Type B pancreatic cell (in vitro differentiated cells): ENCODE data around the gene HSD3B7. TPM values are rescaled to one million over a fixed set of nuclear protein-coding genes. Genes with fewer than 3 reads are reported as not detected.

ENCODE experiments used
- DNase-seq: peaks from one replicate; pipeline ENCODE4 v3.0.0; 2021; ENCODE audit warnings: mixed read lengths; ENCODE audit not compliant: unreplicated experiment; ENCODE audit errors: extremely low spot score
- H3K27ac Mint-ChIP-seq: 2 replicates; pipeline ENCODE4 v1.8.0; 2021; ENCODE audit warnings: mild to moderate bottlenecking, mixed read lengths
- H3K27me3 Mint-ChIP-seq: 2 replicates; pipeline ENCODE4 v1.8.0; 2021; ENCODE audit warnings: mixed read lengths
- H3K36me3 Mint-ChIP-seq: 2 replicates; pipeline ENCODE4 v1.8.0; 2021; ENCODE audit warnings: mixed read lengths
- H3K4me1 Mint-ChIP-seq: one replicate; pipeline ENCODE4 v1.8.0; 2021; ENCODE audit warnings: mixed read lengths; ENCODE audit not compliant: unreplicated experiment
- H3K4me3 Mint-ChIP-seq: 2 replicates; pipeline ENCODE4 v1.8.0; 2021; ENCODE audit warnings: mild to moderate bottlenecking, mixed read lengths
- H3K9me3 Mint-ChIP-seq: 2 replicates; pipeline ENCODE4 v1.8.0; 2021; ENCODE audit warnings: mixed read lengths
- total RNA-seq: library from RNA; stranded (reverse); gene quantifications from 2 replicates; pipeline ENCODE4 v1.2.1, GENCODE V29; 2021; ENCODE audit warnings: low replicate concordance
- TF ChIP-seq, protein P1 (sequence below): fragments of 200-600 bp; sonication (generic); conservative IDR thresholded peaks from 2 replicates; pipeline ENCODE4 v1.5.0; 2021; ENCODE audit warnings: antibody characterized with exemption, mild to moderate bottlenecking

The HSD3B7 gene
- total RNA-seq, 1 donor from 2014 or later, result 5.8 TPM

DNA sequence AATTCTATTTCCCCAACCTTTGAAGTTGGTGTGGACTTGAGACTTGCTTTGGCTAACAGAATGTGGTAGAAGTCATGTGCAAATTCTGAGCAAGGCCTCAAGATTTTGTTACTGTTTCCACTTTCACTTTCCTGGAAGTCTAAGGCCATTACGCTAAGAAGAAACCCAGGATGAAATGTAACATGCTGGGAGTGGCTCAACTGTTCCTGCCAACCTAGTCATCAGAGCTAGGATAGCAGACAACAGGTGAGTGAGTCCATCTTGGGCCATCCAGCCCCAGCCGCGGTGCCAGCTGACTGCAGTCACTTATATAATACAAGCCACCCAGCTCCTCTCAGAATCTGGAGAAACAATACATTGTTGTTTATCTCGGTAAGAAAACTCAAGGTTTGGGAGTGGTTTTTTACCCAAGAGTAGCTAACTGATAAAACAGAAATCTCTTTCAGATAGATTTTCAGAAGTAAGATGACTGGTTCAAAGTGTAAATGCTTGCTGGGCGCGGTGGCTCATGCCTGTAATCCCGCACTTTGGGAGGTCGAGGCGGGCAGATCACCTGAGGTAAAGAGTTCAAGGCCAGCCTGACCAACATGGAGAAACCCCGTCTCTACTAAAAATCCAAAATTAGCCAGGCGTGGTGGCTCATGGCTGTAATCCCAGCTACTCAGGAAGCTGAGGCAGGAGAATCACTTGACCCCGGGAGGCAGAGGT is 37.7 kb downstream of the HSD3B7 start:
- Mint-ChIP-seq H3K27ac (no peak overlapping the region), H3K27me3 (no peaks in the 10 kb centered on the region), H3K4me3 (no peak overlapping the region), H3K36me3 (no peaks in the 10 kb centered on the region), H3K4me1 (no peaks in the 10 kb centered on the region), H3K9me3 (no peaks in the 10 kb centered on the region)
- no peak for DNase-seq
- TF ChIP-seq, protein P1, sequence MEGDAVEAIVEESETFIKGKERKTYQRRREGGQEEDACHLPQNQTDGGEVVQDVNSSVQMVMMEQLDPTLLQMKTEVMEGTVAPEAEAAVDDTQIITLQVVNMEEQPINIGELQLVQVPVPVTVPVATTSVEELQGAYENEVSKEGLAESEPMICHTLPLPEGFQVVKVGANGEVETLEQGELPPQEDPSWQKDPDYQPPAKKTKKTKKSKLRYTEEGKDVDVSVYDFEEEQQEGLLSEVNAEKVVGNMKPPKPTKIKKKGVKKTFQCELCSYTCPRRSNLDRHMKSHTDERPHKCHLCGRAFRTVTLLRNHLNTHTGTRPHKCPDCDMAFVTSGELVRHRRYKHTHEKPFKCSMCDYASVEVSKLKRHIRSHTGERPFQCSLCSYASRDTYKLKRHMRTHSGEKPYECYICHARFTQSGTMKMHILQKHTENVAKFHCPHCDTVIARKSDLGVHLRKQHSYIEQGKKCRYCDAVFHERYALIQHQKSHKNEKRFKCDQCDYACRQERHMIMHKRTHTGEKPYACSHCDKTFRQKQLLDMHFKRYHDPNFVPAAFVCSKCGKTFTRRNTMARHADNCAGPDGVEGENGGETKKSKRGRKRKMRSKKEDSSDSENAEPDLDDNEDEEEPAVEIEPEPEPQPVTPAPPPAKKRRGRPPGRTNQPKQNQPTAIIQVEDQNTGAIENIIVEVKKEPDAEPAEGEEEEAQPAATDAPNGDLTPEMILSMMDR, result no peak

DNA sequence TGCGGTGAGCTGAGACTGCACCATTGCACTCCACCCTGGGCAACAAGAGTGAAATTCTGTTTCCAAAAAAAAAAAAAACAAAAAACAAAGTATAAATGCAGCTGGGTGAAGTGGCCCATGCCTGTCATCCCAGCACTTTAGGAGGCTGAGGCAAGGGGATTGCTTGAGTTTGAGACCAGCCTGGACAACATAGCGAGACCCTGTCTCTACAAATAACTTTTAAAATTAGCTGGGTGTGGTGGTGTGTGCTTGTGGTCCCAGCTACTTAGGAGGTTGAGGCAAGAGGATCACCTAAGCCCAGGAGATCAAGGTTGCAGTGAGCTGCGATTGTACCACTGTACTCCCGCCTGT is 38.2 kb downstream of the HSD3B7 start:
- Mint-ChIP-seq H3K27ac (no peak overlapping the region), H3K36me3 (no peaks in the 10 kb centered on the region), H3K4me1 (no peaks in the 10 kb centered on the region), H3K4me3 (no peak overlapping the region), H3K27me3 (no peaks in the 10 kb centered on the region), H3K9me3 (no peaks in the 10 kb centered on the region)
- TF ChIP-seq, protein P1, result no peak
- DNase-seq, result no peak

DNA sequence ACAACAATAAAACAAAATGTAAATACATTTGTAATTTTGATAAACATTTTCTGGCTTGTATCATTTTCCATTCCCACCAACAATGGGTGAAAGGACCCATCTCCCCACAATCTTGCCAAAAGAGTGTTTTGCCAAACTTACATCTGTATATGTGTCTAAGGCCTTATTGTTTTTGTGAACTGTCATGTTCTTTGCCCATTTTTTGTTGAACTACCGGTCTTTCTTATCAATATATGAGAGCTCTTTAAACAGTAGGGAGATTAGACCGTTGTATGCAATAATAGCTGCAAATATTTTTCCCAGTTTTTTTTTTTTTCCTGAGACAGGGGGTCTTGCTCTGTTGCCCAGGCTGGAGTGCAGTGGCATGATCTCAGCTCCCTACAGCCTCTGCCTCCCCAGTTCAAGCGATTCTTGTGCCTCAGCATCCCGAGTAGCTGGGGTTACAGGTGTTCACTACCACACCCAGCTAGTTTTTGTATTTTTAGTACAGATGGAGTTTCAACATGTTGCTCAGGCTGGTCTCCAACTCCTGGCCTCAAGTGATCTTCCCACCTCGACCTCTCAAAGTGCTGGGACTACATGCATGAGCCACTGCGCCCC is 38.7 kb downstream of the HSD3B7 start:
- TF ChIP-seq, protein P1, result no peak
- Mint-ChIP-seq H3K4me1 (no peaks in the 10 kb centered on the region), H3K27me3 (no peaks in the 10 kb centered on the region), H3K27ac (no peak overlapping the region), H3K36me3 (no peaks in the 10 kb centered on the region), H3K9me3 (no peaks in the 10 kb centered on the region), H3K4me3 (no peak overlapping the region)
- DNase-seq, result no peak

DNA sequence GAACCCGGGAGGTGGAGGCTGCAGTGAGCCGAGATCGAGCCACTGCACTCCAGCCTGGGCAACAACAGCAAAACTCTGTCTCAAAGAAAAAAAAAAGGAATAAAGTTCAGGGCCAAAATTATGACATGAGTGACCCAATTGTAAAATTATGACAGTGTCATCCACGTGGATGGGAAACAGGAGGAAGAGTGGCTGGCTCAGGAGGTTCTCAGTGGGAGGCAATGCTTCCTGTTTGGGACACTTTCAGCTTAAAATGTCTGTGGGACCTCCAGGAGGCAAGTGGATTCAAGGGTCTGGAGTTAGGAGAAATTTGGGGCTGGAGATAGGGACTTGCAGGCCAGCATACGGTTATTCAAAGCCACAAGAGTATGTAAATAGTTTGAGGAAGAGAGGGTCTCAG is 40.3 kb downstream of the HSD3B7 start:
- Mint-ChIP-seq H3K27me3 (no peaks in the 10 kb centered on the region), H3K27ac (no peak overlapping the region), H3K4me3 (no peak overlapping the region), H3K9me3 (no peaks in the 10 kb centered on the region), H3K4me1 (no peaks in the 10 kb centered on the region), H3K36me3 (no peaks in the 10 kb centered on the region)
- TF ChIP-seq, protein P1, result no peak
- DNase-seq, result no peak

DNA sequence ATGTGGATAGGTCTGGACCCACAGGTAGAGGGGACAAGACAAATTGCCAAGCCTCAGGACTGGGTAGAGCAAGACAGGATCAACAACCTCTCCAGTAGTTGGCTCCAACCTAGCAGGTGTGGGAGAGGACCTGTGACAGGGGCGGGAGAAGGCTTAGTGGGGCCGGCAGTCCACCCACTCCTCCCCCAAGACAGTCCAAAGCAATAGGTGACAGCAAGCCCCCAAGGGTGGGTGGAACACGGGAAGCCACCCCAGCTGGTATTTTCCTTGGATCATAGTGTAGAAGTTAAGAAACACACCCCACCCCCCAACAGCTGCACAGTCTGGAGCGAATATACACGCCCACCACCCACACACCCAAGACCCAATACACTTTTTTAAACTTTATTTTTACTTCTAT is 44.3 kb downstream of the HSD3B7 start:
- no peak overlapping the region for H3K4me3 Mint-ChIP-seq
- no peaks in the 10 kb centered on the region for H3K4me1 Mint-ChIP-seq
- H3K27ac Mint-ChIP-seq, result no peak overlapping the region
- H3K27me3 Mint-ChIP-seq, result no peaks in the 10 kb centered on the region
- no peaks in the 10 kb centered on the region for H3K36me3 Mint-ChIP-seq
- DNase-seq, result no peak
- H3K9me3 Mint-ChIP-seq, result no peaks in the 10 kb centered on the region
- TF ChIP-seq, protein P1, result no peak
